ENCODE results near the gene SIK2. TPM values are rescaled to one million over a fixed set of nuclear protein-coding genes. Genes with fewer than 3 reads are reported as not detected.

Gene SIK2
- total and polyA plus RNA-seq, 2 donors from 2014 or later: 6.4 to 40.1 TPM

DNA sequence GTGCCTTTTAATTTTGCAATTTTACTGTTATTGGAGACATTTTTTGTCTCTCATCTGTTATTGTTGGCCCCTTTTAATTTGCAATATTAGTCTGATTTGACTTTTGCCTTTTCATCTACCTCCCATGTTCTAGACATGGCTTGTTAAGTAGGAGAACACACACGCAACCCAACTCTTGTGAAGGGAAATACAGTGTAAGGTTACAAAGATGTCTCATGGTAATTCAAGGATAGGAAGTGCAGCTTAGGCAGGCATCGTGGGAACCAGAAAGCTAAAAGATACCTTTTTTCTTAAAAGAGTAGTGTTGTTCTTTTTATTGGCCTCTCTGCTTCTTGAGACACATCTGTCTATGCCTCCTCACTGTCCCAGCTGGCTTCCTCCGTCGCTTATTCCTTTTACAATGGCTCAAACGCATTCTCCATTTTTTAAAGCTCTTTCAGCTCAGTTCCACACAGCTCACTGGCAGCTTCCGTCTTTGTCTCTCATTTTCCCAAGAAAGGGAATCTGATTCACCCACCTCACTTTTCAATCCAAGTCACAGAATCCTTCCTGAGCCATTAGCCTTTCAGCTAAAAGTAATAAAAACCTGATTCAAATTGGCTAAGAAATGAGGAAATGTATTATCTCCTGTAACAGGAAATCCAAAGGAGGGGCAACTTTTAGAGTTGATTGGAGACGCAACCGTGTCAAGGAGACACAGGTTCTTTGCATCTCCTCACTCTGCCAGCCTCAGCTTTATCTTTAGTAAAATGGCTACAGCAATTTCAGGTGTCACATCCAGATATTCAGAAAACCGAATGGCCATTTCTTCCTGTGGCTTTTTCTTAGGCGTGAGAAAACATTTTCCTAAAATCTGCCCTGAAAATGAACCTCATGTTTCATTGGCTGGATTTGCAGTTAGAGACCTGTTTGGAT lies 57.2 kb downstream of the SIK2 start:
- FAIRE-seq (no peak), DNase-seq (no peak)
- Histone ChIP-seq H3K4me3 (ENCODE audit: low read length in 3 of 3) (no peak overlapping the region), H3K4me1 (ENCODE audit: control insufficient read depth in 2 of 3, insufficient read depth in 2 of 3, low read depth in 1 of 3, low read length in 3 of 3) (peaks cover 0 to 8% (median 0%) of the 10 kb centered on the region in 3 donors), H3K9me3 (ENCODE audit: control insufficient read depth in 2 of 3, insufficient read depth in 1 of 3, low read length in 3 of 3) (no peaks in the 10 kb centered on the region), H3K36me3 (ENCODE audit: control insufficient read depth in 2 of 3, insufficient read depth in 3 of 3, low read length in 3 of 3) (peaks cover 0 to 2% (median 0%) of the 10 kb centered on the region in 3 donors), H3K27me3 (ENCODE audit: control insufficient read depth, insufficient read depth, low read length) (no peaks in the 10 kb centered on the region), H3K27ac (ENCODE audit: low read depth in 2 of 2, low read length in 2 of 2) (no peak overlapping the region), H3K9ac (ENCODE audit: low read length in 3 of 3) (no peak overlapping the region)
- intact Hi-C loops (cut with DNase I): no loop called here
- TF ChIP-seq, protein P1, sequence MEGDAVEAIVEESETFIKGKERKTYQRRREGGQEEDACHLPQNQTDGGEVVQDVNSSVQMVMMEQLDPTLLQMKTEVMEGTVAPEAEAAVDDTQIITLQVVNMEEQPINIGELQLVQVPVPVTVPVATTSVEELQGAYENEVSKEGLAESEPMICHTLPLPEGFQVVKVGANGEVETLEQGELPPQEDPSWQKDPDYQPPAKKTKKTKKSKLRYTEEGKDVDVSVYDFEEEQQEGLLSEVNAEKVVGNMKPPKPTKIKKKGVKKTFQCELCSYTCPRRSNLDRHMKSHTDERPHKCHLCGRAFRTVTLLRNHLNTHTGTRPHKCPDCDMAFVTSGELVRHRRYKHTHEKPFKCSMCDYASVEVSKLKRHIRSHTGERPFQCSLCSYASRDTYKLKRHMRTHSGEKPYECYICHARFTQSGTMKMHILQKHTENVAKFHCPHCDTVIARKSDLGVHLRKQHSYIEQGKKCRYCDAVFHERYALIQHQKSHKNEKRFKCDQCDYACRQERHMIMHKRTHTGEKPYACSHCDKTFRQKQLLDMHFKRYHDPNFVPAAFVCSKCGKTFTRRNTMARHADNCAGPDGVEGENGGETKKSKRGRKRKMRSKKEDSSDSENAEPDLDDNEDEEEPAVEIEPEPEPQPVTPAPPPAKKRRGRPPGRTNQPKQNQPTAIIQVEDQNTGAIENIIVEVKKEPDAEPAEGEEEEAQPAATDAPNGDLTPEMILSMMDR (IDR thresholded peaks at IDR 0.05; ENCODE audit: borderline replicate concordance, extremely low read depth, insufficient read depth): no peak

DNA sequence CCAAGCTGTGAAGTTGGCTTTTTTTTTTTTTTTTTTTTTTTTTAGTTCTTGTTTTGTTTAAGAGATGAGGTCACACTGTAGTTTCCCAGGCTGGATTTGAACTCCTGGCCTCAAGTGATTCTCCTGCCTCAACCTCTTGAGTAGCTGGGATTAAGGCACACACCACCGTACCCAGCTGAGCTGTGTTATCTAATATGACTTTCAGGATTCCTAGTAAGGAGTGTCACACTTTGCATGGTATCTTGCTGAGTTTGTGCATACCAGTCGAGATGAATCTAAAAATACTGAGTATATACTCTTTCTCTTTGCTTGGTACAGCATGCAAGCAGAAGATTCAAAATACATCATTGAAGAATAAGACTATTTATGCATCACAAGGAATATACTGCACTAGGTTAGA lies 58.6 kb downstream of the SIK2 start:
- Histone ChIP-seq H3K4me1 (ENCODE audit: control insufficient read depth in 2 of 3, insufficient read depth in 2 of 3, low read depth in 1 of 3, low read length in 3 of 3) (peaks cover 0 to 8% (median 0%) of the 10 kb centered on the region in 3 donors), H3K9ac (ENCODE audit: low read length in 3 of 3) (no peak overlapping the region), H3K36me3 (ENCODE audit: control insufficient read depth in 2 of 3, insufficient read depth in 3 of 3, low read length in 3 of 3) (peaks cover 0 to 2% (median 0%) of the 10 kb centered on the region in 3 donors), H3K27me3 (ENCODE audit: control insufficient read depth, insufficient read depth, low read length) (no peaks in the 10 kb centered on the region), H3K27ac (ENCODE audit: low read depth in 2 of 2, low read length in 2 of 2) (no peak overlapping the region), H3K4me3 (ENCODE audit: low read length in 3 of 3) (no peak overlapping the region), H3K9me3 (ENCODE audit: control insufficient read depth in 2 of 3, insufficient read depth in 1 of 3, low read length in 3 of 3) (no peaks in the 10 kb centered on the region)
- intact Hi-C loops (cut with DNase I): no loop called here
- TF ChIP-seq, protein P1 (IDR thresholded peaks at IDR 0.05; ENCODE audit: borderline replicate concordance, extremely low read depth, insufficient read depth): no peak
- FAIRE-seq (no peak), DNase-seq (no peak)

DNA sequence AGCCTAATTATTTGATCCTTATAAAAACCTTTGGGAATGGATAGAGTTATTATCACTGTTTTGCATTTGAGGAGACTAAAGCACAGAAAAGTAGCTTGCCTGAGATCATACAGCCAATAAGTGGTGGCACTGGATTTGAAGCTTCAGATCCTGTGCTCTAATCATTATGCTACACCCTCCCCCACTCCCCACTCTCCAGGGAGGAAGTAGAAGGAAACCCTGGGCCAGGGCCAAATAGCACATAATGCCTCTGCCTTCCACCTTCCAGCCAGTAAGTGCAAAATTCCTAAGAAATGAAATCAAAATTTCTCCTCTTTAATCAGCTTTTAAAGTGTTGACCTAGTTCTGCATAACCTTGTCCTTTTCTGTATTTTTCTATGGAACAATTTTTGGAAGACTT lies 61.6 kb downstream of the SIK2 start:
- H3K4me1 ChIP-seq (ENCODE audit: control insufficient read depth in 2 of 3, insufficient read depth in 2 of 3, low read depth in 1 of 3, low read length in 3 of 3): peaks cover 0 to 8% (median 0%) of the 10 kb centered on the region in 3 donors
- H3K27ac ChIP-seq (ENCODE audit: low read depth in 2 of 2, low read length in 2 of 2): no peak overlapping the region
- no peak overlapping the region for H3K9ac ChIP-seq (ENCODE audit: low read length in 3 of 3)
- H3K27me3 ChIP-seq (ENCODE audit: control insufficient read depth, insufficient read depth, low read length): no peaks in the 10 kb centered on the region
- H3K4me3 ChIP-seq (ENCODE audit: low read length in 3 of 3): no peak overlapping the region
- intact Hi-C loops (cut with DNase I): no loop called here
- peak in 1 of 5 donors; percentile 23 for DNase-seq
- no peak for FAIRE-seq
- no peaks in the 10 kb centered on the region for H3K9me3 ChIP-seq (ENCODE audit: control insufficient read depth in 2 of 3, insufficient read depth in 1 of 3, low read length in 3 of 3)
- TF ChIP-seq, protein P1 (IDR thresholded peaks at IDR 0.05; ENCODE audit: borderline replicate concordance, extremely low read depth, insufficient read depth): no peak
- H3K36me3 ChIP-seq (ENCODE audit: control insufficient read depth in 2 of 3, insufficient read depth in 3 of 3, low read length in 3 of 3): peaks cover 0 to 5% (median 2%) of the 10 kb centered on the region in 3 donors

Data from kidney (tissue), 14 donors.